ENCODE results near the gene PTTG1.

DNA sequence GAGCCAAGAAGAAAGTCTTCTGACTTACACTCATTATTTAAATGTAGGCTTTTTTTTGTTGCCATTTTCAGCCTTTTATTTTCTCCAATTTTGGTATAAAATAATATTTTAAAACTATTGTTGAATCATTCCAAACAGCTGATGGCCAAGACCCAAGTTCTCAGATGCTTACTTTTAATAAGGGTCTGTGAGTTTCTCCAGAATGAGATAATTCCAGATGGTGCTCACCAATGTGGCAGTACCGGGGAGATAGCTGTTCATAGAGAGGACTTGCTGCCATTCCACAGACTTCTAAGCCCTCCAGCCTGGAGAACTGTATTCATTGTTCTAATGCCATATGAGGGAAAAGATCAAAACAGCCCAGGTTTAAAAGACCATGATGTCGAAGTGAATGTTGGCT is 46.0 kb upstream of the PTTG1 start:
- no peak for TF ChIP-seq CTCF (conservative IDR thresholded peaks at IDR 0.05 in 1 of 2, IDR thresholded peaks at IDR 0.05 in 1 of 2; ENCODE audit: low read depth in 1 of 2, low read length in 2 of 2)
- no peak for TF ChIP-seq EZH2 (IDR thresholded peaks at IDR 0.05; ENCODE audit: low read length, missing control alignments)

All from fibroblast of lung (primary cell).